CD4-positive, alpha-beta T cell (primary cell): Measurements from ENCODE around the gene DEFB132. TPM values are rescaled to one million over a fixed set of nuclear protein-coding genes. Genes with fewer than 3 reads are reported as not detected.
"Not testable (repeated sequence)": the region's sequence is repeated elsewhere in the genome, so short reads cannot be mapped to it uniquely, and the experiment has no call there.

Experiments
- ATAC-seq: fragments of 200-7000 bp; cut with Tn5 transposase; one replicate; pipeline ENCODE4 v1.10.0; 2022; ENCODE audit warnings: mild to moderate bottlenecking; ENCODE audit not compliant: poor library complexity
- CTCF ChIA-PET: fragments of 350-600 bp; sonication (Branson Sonifier 250); formaldehyde crosslinking; loops from one replicate; lab custom pipeline; 2021; ENCODE audit warnings: antibody characterized with exemption, inconsistent platforms; lab: Charles Lee
- POLR2A ChIA-PET: fragments of 350-600 bp; sonication (Branson Sonifier 250); formaldehyde crosslinking; loops from one replicate; lab custom pipeline; 2021; ENCODE audit warnings: antibody characterized with exemption, inconsistent platforms; lab: Charles Lee
- DNase-seq, 14 experiments: peaks; one replicate each; pipeline ENCODE4 v3.0.0-alpha.2; 2013 to 2020; ENCODE audit warnings: mixed read lengths in 2 of 14
- H3K27ac ChIP-seq, 2 donors: one replicate each; pipeline versions ENCODE4 v1.5.1 to v1.7.0; 2013; ENCODE audit warnings: low read length in 2 of 2, low read depth in 1 of 2, mild to moderate bottlenecking in 1 of 2
- H3K27me3 ChIP-seq, 2 experiments: 1 replicate in 1 of 2; 2 replicates in 1 of 2; pipeline versions ENCODE4 v1.6.1 to v1.7.0; 2013; ENCODE audit warnings: low read length in 2 of 2, control low read depth in 1 of 2, mild to moderate bottlenecking in 1 of 2, moderate library complexity in 1 of 2; ENCODE audit not compliant: insufficient read depth in 2 of 2, control insufficient read depth in 1 of 2
- H3K36me3 ChIP-seq: one replicate; pipeline ENCODE4 v1.6.1; 2013; ENCODE audit warnings: low read length, control low read depth; ENCODE audit not compliant: insufficient read depth
- H3K4me1 ChIP-seq: one replicate; pipeline ENCODE4 v1.6.1; 2013; ENCODE audit warnings: low read length, control low read depth; ENCODE audit not compliant: insufficient read depth
- H3K4me3 ChIP-seq: one replicate; pipeline ENCODE4 v1.5.1; 2013; ENCODE audit warnings: mild to moderate bottlenecking, low read length, moderate library complexity
- H3K9me3 ChIP-seq, 2 experiments: 1 replicate in 1 of 2; 2 replicates in 1 of 2; pipeline versions ENCODE4 v1.6.1 to v1.7.0; 2013; ENCODE audit warnings: low read length in 2 of 2, mild to moderate bottlenecking in 2 of 2, control low read depth in 1 of 2, moderate library complexity in 1 of 2; ENCODE audit not compliant: control insufficient read depth in 1 of 2, insufficient read depth in 1 of 2
- H3K27ac Mint-ChIP-seq: one replicate; pipeline ENCODE4 v1.8.0; 2020; ENCODE audit warnings: mixed read lengths
- H3K27me3 Mint-ChIP-seq: one replicate; pipeline ENCODE4 v1.8.0; 2021; ENCODE audit warnings: mixed read lengths
- H3K36me3 Mint-ChIP-seq: one replicate; pipeline ENCODE4 v1.8.0; 2021; ENCODE audit warnings: low read depth, mixed read lengths
- H3K4me1 Mint-ChIP-seq: one replicate; pipeline ENCODE4 v1.8.0; 2021; ENCODE audit warnings: low read depth, mixed read lengths
- H3K4me3 Mint-ChIP-seq: one replicate; pipeline ENCODE4 v1.8.0; 2020; ENCODE audit warnings: mild to moderate bottlenecking, mixed read lengths
- H3K9me3 Mint-ChIP-seq: one replicate; pipeline ENCODE4 v1.8.0; 2020; ENCODE audit warnings: mixed read lengths
- CTCF ChIP-seq: fragments of 200-600 bp; IDR thresholded peaks from one replicate; pipeline ENCODE4 v1.8.0; 2022; ENCODE audit warnings: antibody characterized with exemption, mild to moderate bottlenecking
- intact Hi-C, 2 experiments: fragments of 100-400 bp; cut with DNase I in 1 of 2; cut with micrococcal nuclease in 1 of 2; formaldehyde crosslinking; loops; one replicate each; pipeline versions ENCODE4 v1.15.1 to v1.9.0; 2023 to 2025; cut with DNase I, micrococcal nuclease
- total RNA-seq, 174 experiments: library from RNA in 2 of 174; stranded (reverse) in 2 of 174; gene quantifications; one replicate each; pipeline ENCODE4 v1.2.3 and lab custom pipeline; 2021 to 2026

The DEFB132 gene
- total RNA-seq, 2 experiments from 2014 or later, result not detected

GRCh38 chr20:219290-220115, 38.0 kb upstream of the DEFB132 start:
- ATAC-seq, result no peak
- CTCF ChIA-PET, result interaction anchor here (1.1 kb wide), 1 partner anchor 8 kb away, joined by 5 read pairs; no protein-coding TSS in a partner anchor

GRCh38 chr20:221258-221830, 36.2 kb upstream of the DEFB132 start:
- no peaks in the 10 kb centered on the region for H3K9me3 ChIP-seq
- Mint-ChIP-seq H3K9me3 (no peaks in the 10 kb centered on the region), H3K4me1 (peaks cover 7% of the 10 kb centered on the region), H3K27ac (no peak overlapping the region), H3K36me3 (no peaks in the 10 kb centered on the region), H3K4me3 (no peak overlapping the region), H3K27me3 (peaks cover 36% of the 10 kb centered on the region)
- H3K27ac ChIP-seq, result no peak overlapping the region
- no peak for TF ChIP-seq CTCF
- POLR2A ChIA-PET, result no interaction called here
- H3K36me3 ChIP-seq, result no peaks in the 10 kb centered on the region
- DNase-seq (no peak), ATAC-seq (no peak)
- intact Hi-C loops, result no loop called here
- CTCF ChIA-PET, result no interaction called here
- H3K4me1 ChIP-seq, result no peaks in the 10 kb centered on the region
- peaks cover 8 to 11% of the 10 kb centered on the region in 2 experiments for H3K27me3 ChIP-seq
- H3K4me3 ChIP-seq, result no peak overlapping the region

More at GRCh38 chr20:219290-220115, 38.0 kb upstream of the DEFB132 start:
- intact Hi-C loops, result no loop called here
- Mint-ChIP-seq H3K9me3 (no peaks in the 10 kb centered on the region), H3K27ac (no peak overlapping the region), H3K4me1 (no peaks in the 10 kb centered on the region), H3K36me3 (no peaks in the 10 kb centered on the region), H3K27me3 (peaks cover 36% of the 10 kb centered on the region), H3K4me3 (no peak overlapping the region)
- Histone ChIP-seq H3K9me3 (no peaks in the 10 kb centered on the region), H3K4me1 (no peaks in the 10 kb centered on the region), H3K4me3 (no peak overlapping the region), H3K27me3 (peaks cover 8 to 11% of the 10 kb centered on the region in 2 experiments), H3K36me3 (no peaks in the 10 kb centered on the region), H3K27ac (no peak overlapping the region)
- peak in 2 of 14 experiments; percentile 10 to 14 for DNase-seq
- POLR2A ChIA-PET, result no interaction called here
- TF ChIP-seq CTCF, result no peak

GRCh38 chr20:225879-226278, 31.6 kb upstream of the DEFB132 start:
- ChIA-PET CTCF (interaction anchor here (1.0 kb wide), 1 partner anchor 11 kb away, joined by 3 read pairs; no protein-coding TSS in a partner anchor), POLR2A (interaction anchor here (0.6 to 1.5 kb wide), 2 partner anchors 13 to 99 kb away, joined by 3 to 4 read pairs; partner anchors contain the start of gene SOX12)
- H3K27ac ChIP-seq, H3K36me3 ChIP-seq, H3K36me3 Mint-ChIP-seq, H3K27me3 ChIP-seq, DNase-seq, H3K27me3 Mint-ChIP-seq, H3K4me3 ChIP-seq, H3K4me1 ChIP-seq, H3K4me3 Mint-ChIP-seq, H3K9me3 ChIP-seq, intact Hi-C loops, H3K9me3 Mint-ChIP-seq, ATAC-seq: not testable (repeated sequence)
- peak overlapping the region; percentile 81 for H3K27ac Mint-ChIP-seq
- H3K4me1 Mint-ChIP-seq, result peaks cover 33% of the 10 kb centered on the region
